ENCODE measurements around the gene LRIG1. TPM values are rescaled to one million over a fixed set of nuclear protein-coding genes. Genes with fewer than 3 reads are reported as not detected.

LRIG1 gene
- total and polyA plus RNA-seq, 9 of the 15 experiments (the other 6 are each of a cell fraction or from before 2014, with no cell fraction given) = 0.05 to 0.38 (median 0.13) TPM; not detected in 3

- WGBS (ENCODE audit: insufficient coverage, low coverage, missing lambda C conversion rate) = 3% methylated on average over 5 of the region's 6 CpGs
- Histone ChIP-seq H3K4me3 (no peak overlapping the region), H3K4me1 (replicated peaks in 1 of 2; ENCODE audit: control insufficient read depth in 2 of 2, insufficient read depth in 2 of 2, low read length in 2 of 2) (no peaks in the 10 kb centered on the region), H3K36me3 (ENCODE audit: control insufficient read depth, insufficient read depth, low read length) (no peaks in the 10 kb centered on the region), H3K9me1 (ENCODE audit: control insufficient read depth, insufficient read depth, low read length) (no peaks in the 10 kb centered on the region), H3K27me3 (ENCODE audit: control insufficient read depth in 2 of 2, insufficient read depth in 2 of 2, low read length in 2 of 2) (peaks cover 0 to 13% of the 10 kb centered on the region in 2 experiments; a peak in 3 of 5 replicates), H2AFZ (ENCODE audit: low read depth, low read length) (no peak overlapping the region), H3K27ac (ENCODE audit: extremely low read depth, low read depth, low read length) (no peak overlapping the region), H3K79me2 (ENCODE audit: control insufficient read depth, insufficient read depth, low read length) (no peaks in the 10 kb centered on the region), H3K9ac (ENCODE audit: insufficient read depth in 1 of 2, low read depth in 2 of 2, low read length in 2 of 2) (no peak overlapping the region), H3K9me3 (replicated peaks; ENCODE audit: control insufficient read depth, insufficient read depth, low read depth, low read length) (no peaks in the 10 kb centered on the region), H3K4me2 (ENCODE audit: insufficient read depth, low read length) (no peak overlapping the region), H4K20me1 (replicated peaks; ENCODE audit: control insufficient read depth, insufficient read depth, low read length) (no peaks in the 10 kb centered on the region)
- POLR2A ChIA-PET = no interaction called here
- TF ChIP-seq KAT8 (IDR thresholded peaks at IDR 0.05; ENCODE audit: low read depth) = no peak
- TF ChIP-seq ATF1 (CRISPR knock-in tag; IDR thresholded peaks at IDR 0.05) = no peak
- TF ChIP-seq ATF1 (tag; IDR thresholded peaks at IDR 0.05) = no peak
- no peak for TF ChIP-seq ZKSCAN1 (IDR thresholded peaks at IDR 0.05; ENCODE audit: low read depth, low read length)
- no peak for TF ChIP-seq ZNF121 (CRISPR knock-in tag; conservative IDR thresholded peaks at IDR 0.05)
- TF ChIP-seq CTCF (IDR thresholded peaks at IDR 0.05 in 2 of 3, conservative IDR thresholded peaks at IDR 0.05 in 1 of 3; ENCODE audit: insufficient read depth in 2 of 3, low read depth in 1 of 3, low read length in 3 of 3) = no peak
- TF ChIP-seq MAFF (IDR thresholded peaks at IDR 0.05; ENCODE audit: low read length) = no peak
- in situ Hi-C loops (cut with MboI) = no loop called here
- intact Hi-C loops (cut with micrococcal nuclease) = no loop called here
- CTCF ChIA-PET (ENCODE audit: low intra/inter-chr PET ratio) = no interaction called here
- no peak for ATAC-seq
- DNase-seq (ENCODE audit: extremely low read depth in 1 of 4, low spot score in 3 of 4) = no peak
- no peak for FAIRE-seq
- BruUV-seq (replicated peaks) = no TSS peak
Measured at GRCh38 chr3:66486202-66486601, 14.6 kb downstream of the LRIG1 start.
